Putamen (tissue), 1 donor: ENCODE data around the gene GFER.
"Not testable (repeated sequence)": the region's sequence is repeated elsewhere in the genome, so short reads cannot be mapped to it uniquely, and the experiment has no call there.

Experiments
- DNase-seq: peaks from one replicate; pipeline ENCODE4 v3.0.0-alpha.2; 2016; ENCODE audit warnings: low spot score

GFER gene

DNA sequence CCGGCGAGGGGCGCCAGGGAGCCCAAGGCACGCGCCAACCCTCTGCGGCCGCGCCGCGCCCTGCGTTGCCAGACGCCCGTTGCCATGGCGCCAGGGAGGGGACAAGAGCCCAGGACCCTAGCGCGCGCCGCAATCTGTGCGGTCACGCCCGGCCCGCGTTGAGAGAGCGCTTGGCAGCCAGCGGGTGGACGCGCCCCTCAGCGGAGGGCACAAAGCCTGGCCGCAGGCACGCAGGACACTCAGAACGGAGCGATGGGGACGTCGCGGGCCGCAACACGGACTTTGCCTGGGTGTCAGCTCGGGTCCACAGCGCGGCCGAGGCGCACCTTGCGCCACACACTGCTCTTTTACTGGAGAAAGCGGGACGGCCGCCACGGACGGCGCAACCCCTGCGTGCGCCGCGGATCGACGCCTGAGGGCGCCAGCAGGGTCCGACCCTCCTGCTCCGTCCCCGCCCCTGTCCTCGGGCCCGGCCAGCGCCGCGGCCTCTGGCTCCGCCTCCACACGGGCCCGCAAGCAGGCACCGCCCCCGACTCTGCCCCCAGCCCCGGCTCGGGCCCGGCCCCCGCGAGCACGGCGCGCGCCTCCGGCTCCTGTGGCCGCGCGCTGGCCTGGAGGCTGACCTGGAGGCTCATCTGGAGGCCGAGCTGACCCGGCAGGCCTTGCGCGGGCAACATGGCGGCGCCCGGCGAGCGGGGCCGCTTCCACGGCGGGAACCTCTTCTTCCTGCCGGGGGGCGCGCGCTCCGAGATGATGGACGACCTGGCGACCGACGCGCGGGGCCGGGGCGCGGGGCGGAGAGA, at the start of gene GFER:
GFER (plus strand) TSS at position 650 of the 803 bp plus-strand sequence; CDS start at position 676, 26 bp downstream.
- peak; percentile 92 for DNase-seq

GRCh38 chr16:1936945-1937479, 47.0 kb upstream of the GFER start:
- DNase-seq = no peak

DNA sequence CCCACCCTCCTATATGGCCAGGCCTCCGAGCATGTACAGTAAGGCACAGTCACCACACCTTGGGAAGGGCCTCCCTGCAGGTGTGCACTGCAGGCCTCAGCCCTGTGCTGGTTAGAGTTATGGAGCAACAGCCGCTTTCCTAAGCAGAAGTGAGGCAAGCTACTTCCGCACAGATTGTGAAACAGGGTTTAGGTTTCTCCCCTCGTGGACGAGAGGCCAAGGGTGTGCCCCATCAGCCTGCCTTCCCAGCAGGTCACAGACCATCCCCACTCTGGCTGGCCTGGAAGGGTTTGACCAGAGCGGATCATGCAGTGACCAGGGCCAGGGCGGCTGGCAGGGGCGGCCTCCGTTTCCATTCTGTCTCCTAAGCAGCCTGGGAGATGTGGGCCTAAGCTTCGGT, 45.7 kb upstream of the GFER start:
- no peak for DNase-seq

GRCh38 chr16:1938910-1939309, 45.1 kb upstream of the GFER start:
- no peak for DNase-seq

GRCh38 chr16:1939833-1940232, 44.2 kb upstream of the GFER start:
- DNase-seq = not testable (repeated sequence)

- no peak for DNase-seq
These were observed 43.5 kb upstream of the GFER start for GRCh38 chr16:1940273-1941161.

GRCh38 chr16:1941162-1942046, 42.6 kb upstream of the GFER start:
- DNase-seq = no peak

GRCh38 chr16:1942047-1942809, 41.8 kb upstream of the GFER start:
- no peak for DNase-seq

DNA sequence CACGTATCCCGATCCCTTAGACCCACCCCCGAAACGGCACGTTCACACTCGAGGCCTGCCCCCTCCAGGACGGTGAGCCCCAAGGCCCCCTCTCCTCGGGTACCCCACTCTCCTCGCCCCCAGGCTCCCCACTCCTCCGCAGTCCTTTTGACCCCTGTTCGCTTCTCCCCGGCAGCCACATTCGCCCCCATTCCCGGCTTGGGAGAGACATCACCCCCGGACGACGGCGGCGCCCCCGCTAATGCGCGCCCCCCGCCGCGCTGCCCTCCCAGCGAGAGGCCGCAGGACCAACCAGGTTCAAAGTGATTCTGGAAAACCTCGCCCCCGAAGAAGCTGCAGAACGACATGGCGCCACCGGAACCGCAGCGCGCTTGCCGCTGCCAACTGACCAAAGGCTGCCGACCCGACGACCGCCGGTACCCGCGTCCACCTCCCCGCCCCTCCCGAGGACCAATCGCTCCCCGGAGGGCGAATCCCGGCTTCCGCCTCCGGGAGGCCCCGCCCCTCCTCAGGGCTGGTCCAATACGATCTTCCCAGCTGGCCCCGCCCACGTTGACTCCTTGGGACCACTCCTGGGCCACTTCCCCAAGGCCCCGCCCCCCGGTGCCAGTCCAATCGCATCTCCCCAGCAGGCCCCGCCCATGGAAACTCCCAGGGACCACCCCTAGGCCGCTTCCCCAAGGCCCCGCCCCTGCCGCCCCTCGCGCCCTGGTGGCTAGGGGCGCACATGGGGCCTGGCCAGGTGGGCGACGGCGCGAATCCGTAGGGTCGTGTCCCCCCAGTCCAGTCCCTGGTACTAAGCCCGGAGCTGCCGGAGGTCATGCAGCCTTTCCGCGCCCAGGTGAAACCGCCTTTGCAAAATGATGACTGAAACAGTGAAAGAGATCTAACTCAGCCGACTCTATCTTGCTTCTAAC, 40.9 kb upstream of the GFER start, which contains the start of gene MSRB1:
MSRB1 (minus strand) TSS at position 390 of the 917 bp plus-strand sequence; CDS start at position 347, 43 bp downstream.
- peak; percentile 99 for DNase-seq

- DNase-seq = no peak
These were observed 39.3 kb upstream of the GFER start for GRCh38 chr16:1944612-1945199.

DNA sequence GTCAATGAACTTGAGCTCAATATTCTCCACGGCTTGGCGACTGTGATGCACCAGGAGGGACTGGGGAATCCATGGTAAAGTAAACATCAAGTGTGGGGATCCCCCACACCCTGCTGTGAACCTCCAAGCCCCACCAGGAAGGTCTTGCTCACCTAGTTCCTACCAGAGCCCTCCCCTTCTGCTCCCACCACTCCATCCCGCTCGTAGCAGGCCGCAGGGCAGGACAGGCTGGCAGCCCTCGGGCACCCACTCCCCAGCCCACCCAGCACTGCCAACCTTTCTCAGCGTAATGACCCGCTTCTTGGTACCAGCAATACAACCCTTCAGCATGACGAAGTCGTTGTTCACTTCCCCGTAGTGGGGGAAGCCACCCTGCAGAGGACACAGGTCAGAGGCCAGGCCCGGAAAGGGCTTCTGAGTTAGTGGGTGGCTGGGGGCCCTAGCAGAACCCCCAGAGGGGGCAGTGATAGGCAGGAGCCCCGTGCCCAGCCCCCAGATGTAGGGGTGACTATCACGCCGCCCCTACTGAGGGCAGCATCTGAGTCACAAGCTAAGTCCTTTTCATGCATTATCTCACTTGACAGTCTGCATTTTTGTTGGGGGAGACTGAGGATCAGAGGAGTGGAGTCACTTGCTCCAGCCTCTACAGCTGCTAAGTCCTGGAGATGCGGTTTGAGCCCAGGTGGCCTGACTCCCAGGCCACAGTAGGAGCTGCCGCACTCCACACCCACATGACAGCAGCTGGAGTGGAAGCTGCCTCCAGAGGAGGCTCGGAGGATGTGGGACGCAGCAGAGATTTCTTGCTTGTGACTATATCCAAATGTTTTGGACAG, 38.2 kb upstream of the GFER start:
- DNase-seq = no peak

GRCh38 chr16:1946495-1947368, 37.3 kb upstream of the GFER start:
- no peak for DNase-seq

- no peak for DNase-seq
These were observed 36.7 kb upstream of the GFER start for GRCh38 chr16:1947369-1947670.

GRCh38 chr16:1949507-1949906, 34.5 kb upstream of the GFER start:
- DNase-seq = no peak

GRCh38 chr16:1950047-1950446, 33.9 kb upstream of the GFER start:
- no peak for DNase-seq

GRCh38 chr16:1950559-1950958, 33.4 kb upstream of the GFER start:
- DNase-seq = no peak

- DNase-seq = no peak
These were observed 30.3 kb upstream of the GFER start for GRCh38 chr16:1953734-1954133.
